Skeletal muscle satellite cell (primary cell): ENCODE measurements around the gene TRIM2. TPM values are rescaled to one million over a fixed set of nuclear protein-coding genes. Genes with fewer than 3 reads are reported as not detected.
"Not testable (repeated sequence)": the region's sequence is repeated elsewhere in the genome, so short reads cannot be mapped to it uniquely, and the experiment has no call there.

Experiments used
- H3K27me3 ChIP-seq: 2 replicates; pipeline ENCODE4 v1.7.0; 2013; ENCODE audit warnings: low read length; ENCODE audit not compliant: control insufficient read depth, insufficient read depth
- H3K36me3 ChIP-seq: 2 replicates; pipeline ENCODE4 v1.7.0; 2013; ENCODE audit warnings: mild to moderate bottlenecking, control low read depth, low read length; ENCODE audit not compliant: insufficient read depth
- H3K4me1 ChIP-seq: 2 replicates; pipeline ENCODE4 v1.7.0; 2013; ENCODE audit warnings: low read length; ENCODE audit not compliant: control insufficient read depth, insufficient read depth
- H3K4me2 ChIP-seq: 2 replicates; pipeline ENCODE4 v1.7.0; 2013; ENCODE audit warnings: mild to moderate bottlenecking, low read length
- H3K4me3 ChIP-seq: 2 replicates; pipeline ENCODE4 v1.7.0; 2013; ENCODE audit warnings: low read length
- H3K9ac ChIP-seq: 2 replicates; pipeline ENCODE4 v1.7.0; 2013; ENCODE audit warnings: mild to moderate bottlenecking, low read depth, low read length, moderate library complexity
- H3K9me3 ChIP-seq: replicated peaks from 2 replicates; pipeline ENCODE4 v1.7.0; 2013; ENCODE audit warnings: mild to moderate bottlenecking, control low read depth, low read length
- total RNA-seq: library from RNA; depleted of rRNA; stranded (reverse); fragments of >200 nt; gene quantifications from 2 replicates; pipeline ENCODE4 v1.2.3, GENCODE V29; 2012; rRNA removed

Gene TRIM2
- 20.1 and 36.8 TPM in 2 replicates for total RNA-seq

DNA sequence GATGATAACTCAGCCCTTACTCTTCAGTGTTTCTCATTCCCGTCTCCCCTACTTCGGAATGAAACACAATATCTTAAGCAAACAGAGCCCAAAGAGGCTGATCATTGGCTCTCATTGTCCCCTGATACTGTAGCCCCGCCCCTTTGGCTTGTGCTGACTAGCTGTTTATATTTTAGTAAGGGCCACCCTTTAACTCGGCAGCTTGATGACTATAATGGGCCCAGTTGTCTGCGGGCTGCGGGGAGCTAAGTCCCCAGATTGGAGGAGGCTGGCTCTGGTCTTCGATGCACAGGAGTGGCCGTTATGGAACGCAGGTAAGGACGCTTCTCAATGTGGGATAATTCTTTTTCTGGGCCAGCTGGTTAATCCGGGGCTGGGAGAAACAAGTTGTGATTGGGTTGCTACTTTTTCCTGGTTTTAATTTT, at the start of gene TRIM2:
Gene TRIM2, plus strand, starts transcription at position 197 of the 425 bp plus-strand sequence. Its CDS starts 88 bp downstream, at position 285.
- no peaks in the 10 kb centered on the region for H3K9me3 ChIP-seq
- peak within 1 kb of the TSS; percentile 28 for H3K4me2 ChIP-seq
- H3K36me3 ChIP-seq = no peaks in the 10 kb centered on the region
- peak within 1 kb of the TSS; percentile 5 for H3K4me3 ChIP-seq
- peaks cover 4% of the 10 kb centered on the region for H3K4me1 ChIP-seq
- peaks cover 16% of the 10 kb centered on the region for H3K27me3 ChIP-seq
- H3K9ac ChIP-seq = no peak within 1 kb of the TSS

DNA sequence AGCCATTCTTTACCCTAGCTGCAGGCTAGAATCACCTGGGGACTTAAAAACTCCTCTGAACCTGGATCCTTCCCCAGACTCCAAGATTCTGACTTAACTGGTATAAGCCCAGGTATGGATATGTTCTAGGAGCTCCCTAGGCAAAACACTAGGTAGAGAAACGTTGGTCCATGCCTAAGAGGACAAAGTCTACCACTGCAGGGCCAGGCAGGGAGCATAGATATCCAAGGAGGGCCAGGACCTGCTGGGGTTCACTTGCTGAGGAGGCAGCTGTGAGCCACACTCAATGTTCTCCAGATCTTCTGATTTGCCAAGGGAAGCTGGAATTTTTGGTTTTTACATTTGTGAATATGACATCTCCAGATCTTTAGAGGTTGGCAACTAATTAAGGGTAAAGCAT, 48.6 kb upstream of the TRIM2 start:
- H3K9ac ChIP-seq = no peak overlapping the region
- no peak overlapping the region for H3K4me3 ChIP-seq
- peaks cover 29% of the 10 kb centered on the region for H3K4me1 ChIP-seq
- no peak overlapping the region for H3K4me2 ChIP-seq
- H3K36me3 ChIP-seq = no peaks in the 10 kb centered on the region
- H3K9me3 ChIP-seq = no peaks in the 10 kb centered on the region
- peaks cover 75% of the 10 kb centered on the region for H3K27me3 ChIP-seq

DNA sequence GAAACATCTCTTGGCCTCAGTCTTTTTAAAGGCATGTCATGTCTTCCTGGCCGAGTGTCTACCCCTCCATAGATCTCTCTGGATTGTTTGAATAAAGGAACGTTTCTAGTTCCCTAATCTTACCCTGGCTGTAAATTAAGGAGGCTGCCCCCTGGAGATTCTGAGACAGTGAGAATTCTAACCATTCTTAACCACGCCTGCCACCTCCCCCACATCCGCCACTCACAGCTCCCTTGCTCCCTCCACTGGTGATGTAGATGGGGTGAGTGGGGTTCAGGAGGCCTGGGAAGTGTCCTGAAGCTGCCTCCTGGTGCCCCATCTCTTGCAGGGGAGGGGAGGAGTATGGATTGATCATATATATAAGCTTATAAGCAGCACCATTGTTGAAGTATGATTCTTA, 48.0 kb upstream of the TRIM2 start:
- Histone ChIP-seq H3K4me3 (no peak overlapping the region), H3K9me3 (no peaks in the 10 kb centered on the region), H3K36me3 (no peaks in the 10 kb centered on the region), H3K9ac (no peak overlapping the region), H3K4me1 (peaks cover 29% of the 10 kb centered on the region), H3K27me3 (peaks cover 76% of the 10 kb centered on the region), H3K4me2 (no peak overlapping the region)

DNA sequence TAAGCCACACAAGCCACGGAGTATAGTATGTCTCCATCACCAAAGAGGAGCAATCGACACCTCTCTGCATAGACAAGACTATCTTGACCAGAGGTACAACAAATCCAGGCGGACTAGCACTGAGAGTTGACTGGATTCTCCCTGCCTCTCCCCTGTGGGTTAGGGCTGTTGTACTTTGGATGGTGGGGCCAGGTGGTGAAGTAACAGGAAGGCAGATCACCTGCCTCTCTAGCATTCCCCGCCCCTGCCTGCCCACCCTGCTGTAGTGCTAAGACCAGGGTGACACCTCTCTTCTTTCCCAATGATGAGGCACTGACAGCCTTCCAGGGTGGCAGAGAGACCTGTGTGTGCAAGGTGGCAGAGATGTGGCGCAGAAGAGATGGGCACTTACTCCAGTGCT, 47.5 kb upstream of the TRIM2 start:
- H3K27me3 ChIP-seq = peaks cover 77% of the 10 kb centered on the region
- H3K9me3 ChIP-seq = no peaks in the 10 kb centered on the region
- H3K4me1 ChIP-seq = peaks cover 29% of the 10 kb centered on the region
- H3K9ac ChIP-seq = no peak overlapping the region
- no peak overlapping the region for H3K4me2 ChIP-seq
- no peak overlapping the region for H3K4me3 ChIP-seq
- no peaks in the 10 kb centered on the region for H3K36me3 ChIP-seq

DNA sequence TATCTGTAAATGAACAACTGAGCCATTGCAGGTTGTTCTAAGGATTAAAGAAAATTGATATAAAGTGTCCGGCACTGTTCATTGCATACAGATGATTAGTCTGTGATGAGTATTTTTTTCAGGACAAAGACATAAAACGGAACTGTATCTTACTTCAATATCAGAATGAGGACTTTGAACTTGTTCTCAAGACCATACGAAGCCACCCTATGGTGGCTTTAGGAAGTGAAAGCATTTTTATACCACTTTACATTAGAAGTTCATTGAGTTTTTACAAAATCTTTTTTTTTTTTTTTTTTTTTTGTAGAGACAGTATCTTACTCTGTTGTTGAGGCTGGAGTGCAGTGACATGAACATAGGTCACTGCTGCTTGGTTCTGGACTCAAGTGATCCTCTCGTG, 45.2 kb upstream of the TRIM2 start:
- no peak overlapping the region for H3K4me2 ChIP-seq
- H3K36me3 ChIP-seq = no peaks in the 10 kb centered on the region
- H3K9ac ChIP-seq = no peak overlapping the region
- H3K27me3 ChIP-seq = peaks cover 68% of the 10 kb centered on the region
- H3K4me3 ChIP-seq = no peak overlapping the region
- no peaks in the 10 kb centered on the region for H3K9me3 ChIP-seq
- peaks cover 12% of the 10 kb centered on the region for H3K4me1 ChIP-seq

DNA sequence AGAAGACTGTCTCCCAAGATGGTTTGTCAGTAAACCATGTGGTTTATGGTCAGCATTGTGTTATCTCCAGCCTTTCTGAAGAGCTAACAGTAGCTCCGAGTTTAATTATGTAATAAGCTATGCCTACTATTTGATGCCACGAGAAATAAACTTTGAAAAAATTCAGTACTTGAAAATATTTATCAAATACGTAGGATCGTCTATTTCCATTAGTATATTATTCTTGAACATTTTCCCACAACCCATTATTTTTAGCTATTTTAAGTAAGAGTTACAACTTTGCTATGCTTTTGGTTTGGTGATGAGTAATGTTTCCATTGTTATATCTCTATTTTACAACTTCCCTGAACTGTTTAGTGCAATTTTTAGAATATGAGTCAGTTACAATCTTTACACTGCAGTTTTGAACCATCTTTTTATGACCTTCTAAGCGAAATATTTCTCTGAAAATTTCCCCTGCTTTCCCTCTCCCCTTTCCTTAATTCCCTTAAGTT, 44.5 kb upstream of the TRIM2 start:
- peaks cover 61% of the 10 kb centered on the region for H3K27me3 ChIP-seq
- H3K36me3 ChIP-seq = no peaks in the 10 kb centered on the region
- H3K9me3 ChIP-seq = no peaks in the 10 kb centered on the region
- H3K4me2 ChIP-seq = peak overlapping the region; percentile 24
- peaks cover 9% of the 10 kb centered on the region for H3K4me1 ChIP-seq
- H3K9ac ChIP-seq = no peak overlapping the region
- no peak overlapping the region for H3K4me3 ChIP-seq

DNA sequence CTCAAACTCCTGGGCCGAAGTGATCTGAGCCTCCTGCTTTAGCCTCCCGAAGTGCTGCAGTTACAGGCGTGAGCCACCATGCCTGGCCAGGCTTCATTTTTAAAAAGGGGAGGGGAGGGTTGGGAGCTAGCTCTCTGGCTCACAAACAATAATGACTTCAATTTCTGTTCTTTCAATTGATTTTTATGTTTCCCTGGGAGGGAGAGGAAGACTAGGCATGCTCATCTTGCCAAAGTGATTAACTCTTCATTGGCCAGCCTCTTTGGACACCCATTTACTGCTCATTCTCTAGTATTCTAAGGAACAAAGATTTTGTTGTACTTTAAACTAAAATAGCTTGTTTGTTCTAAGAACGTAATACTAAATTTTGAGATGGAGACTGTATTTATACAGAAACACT, 43.4 kb upstream of the TRIM2 start:
- peaks cover 9% of the 10 kb centered on the region for H3K4me1 ChIP-seq
- no peaks in the 10 kb centered on the region for H3K9me3 ChIP-seq
- H3K27me3 ChIP-seq = peaks cover 58% of the 10 kb centered on the region
- H3K4me2 ChIP-seq = no peak overlapping the region
- H3K9ac ChIP-seq = no peak overlapping the region
- H3K4me3 ChIP-seq = no peak overlapping the region
- H3K36me3 ChIP-seq = no peaks in the 10 kb centered on the region

DNA sequence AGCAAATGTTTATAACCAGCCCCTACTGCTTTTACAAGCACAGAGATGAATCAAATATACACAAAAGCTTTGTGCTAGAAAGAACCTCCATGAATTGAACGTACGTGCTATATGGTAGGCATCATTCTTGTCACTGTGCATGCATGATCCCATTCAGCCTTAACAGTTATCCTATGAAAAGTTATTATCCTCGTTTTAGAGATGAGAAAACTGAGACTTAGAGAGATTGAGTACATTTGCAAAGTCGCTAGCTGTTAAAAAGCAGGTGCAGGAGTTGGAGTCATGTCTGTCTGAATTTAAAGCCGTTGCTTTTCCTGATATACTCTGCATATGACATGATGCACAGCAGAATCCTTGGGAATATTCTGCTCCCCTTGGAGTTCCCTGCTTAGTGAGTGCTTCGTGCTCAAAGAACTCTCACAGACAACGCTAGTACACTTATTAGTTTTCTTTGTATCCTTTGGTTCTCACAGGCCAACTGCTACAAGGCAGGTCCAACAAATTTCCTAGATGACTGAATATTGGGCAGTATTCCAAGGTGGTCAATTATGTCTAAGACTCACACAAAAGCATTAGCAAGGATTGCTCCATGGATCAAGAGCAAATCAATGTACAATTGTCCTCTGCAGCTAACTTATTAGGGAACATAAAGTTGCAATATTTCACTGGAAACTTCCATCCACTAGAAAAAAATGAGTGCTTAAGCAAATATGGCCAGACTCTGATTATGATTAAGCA, 42.8 kb upstream of the TRIM2 start:
- no peak overlapping the region for H3K4me2 ChIP-seq
- H3K27me3 ChIP-seq = peaks cover 52% of the 10 kb centered on the region
- no peaks in the 10 kb centered on the region for H3K36me3 ChIP-seq
- H3K4me1 ChIP-seq = peaks cover 9% of the 10 kb centered on the region
- H3K9ac ChIP-seq = no peak overlapping the region
- no peak overlapping the region for H3K4me3 ChIP-seq
- no peaks in the 10 kb centered on the region for H3K9me3 ChIP-seq

DNA sequence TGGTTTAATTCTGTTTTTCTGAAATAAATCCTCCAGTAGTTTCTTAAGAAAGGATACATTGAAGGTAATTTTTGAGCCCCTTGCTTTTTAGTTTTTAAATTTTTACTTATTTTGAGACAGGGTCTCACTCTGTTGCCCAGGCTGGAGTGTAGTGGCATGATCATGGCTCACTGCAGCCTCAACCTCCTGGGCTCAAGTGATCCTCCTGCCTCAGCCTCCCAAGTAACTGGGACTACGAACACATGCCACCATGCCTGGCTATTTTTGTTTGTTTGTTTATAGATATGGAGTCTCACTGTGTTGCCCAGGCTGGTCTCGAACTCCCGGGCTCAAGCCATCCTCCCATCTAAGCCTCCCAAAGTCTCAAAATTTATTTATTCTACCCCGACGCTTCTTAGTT, 39.0 kb upstream of the TRIM2 start:
- not testable (repeated sequence) for H3K4me2 ChIP-seq, H3K36me3 ChIP-seq, H3K9ac ChIP-seq, H3K4me3 ChIP-seq, H3K4me1 ChIP-seq, H3K9me3 ChIP-seq
- H3K27me3 ChIP-seq = peaks cover 59% of the 10 kb centered on the region

DNA sequence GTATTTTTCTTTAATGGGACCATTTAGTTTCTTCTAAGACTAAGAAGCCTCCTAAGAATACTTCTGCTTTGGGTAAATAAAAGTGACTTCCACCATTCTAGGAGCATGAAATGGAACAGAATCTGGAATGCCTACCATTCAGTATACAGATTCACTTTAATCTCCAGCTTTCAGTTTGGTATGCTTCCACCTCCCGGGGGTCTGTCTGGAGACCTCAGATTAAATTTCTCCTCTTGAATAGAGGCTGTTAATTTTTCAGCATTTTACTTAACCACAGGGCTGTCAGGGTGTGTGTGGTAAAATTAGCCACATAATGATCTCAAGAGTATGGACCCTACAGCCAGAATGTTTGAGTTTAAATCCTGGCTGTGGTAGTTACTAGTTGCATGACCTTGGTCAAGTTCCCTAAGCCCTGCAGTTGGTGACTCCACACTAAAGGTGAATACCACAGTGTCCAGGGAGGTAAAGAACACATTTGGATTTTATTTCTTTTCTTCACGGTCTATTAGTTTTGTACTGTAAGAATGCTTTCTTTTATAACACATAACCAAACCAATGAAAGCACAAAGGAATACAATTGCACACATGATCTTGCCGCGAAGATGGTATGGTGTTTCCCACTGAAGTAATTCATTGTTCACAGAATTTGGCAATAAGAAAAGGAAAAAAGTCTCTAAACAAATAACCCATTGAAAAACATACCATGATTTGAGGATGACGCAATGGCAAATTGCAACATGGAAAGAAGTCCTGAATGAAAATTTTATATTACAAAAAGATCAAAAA, 37.3 kb upstream of the TRIM2 start:
- no peak overlapping the region for H3K9ac ChIP-seq
- no peaks in the 10 kb centered on the region for H3K9me3 ChIP-seq
- no peaks in the 10 kb centered on the region for H3K4me1 ChIP-seq
- H3K27me3 ChIP-seq = peaks cover 53% of the 10 kb centered on the region
- no peaks in the 10 kb centered on the region for H3K36me3 ChIP-seq
- H3K4me2 ChIP-seq = no peak overlapping the region
- no peak overlapping the region for H3K4me3 ChIP-seq

DNA sequence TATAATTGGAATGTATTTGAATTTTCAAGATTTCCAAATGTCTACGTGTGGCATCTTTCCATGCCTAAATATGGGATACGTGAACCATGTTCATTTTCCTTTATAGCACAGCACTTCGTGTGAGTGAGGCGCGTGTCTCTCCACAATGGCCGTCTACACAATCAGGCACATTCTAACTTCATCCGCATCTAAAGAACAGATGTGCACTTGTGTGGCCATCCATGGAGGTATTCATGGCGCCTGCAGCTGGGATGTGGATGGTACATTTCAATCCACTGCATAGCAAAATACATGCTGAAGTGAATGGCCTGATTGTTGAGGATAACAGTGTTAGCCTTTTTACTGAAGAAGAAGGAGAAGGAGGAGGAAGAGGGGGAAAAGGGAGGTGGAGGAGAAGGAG, 34.5 kb upstream of the TRIM2 start:
- Histone ChIP-seq H3K36me3 (no peaks in the 10 kb centered on the region), H3K9ac (no peak overlapping the region), H3K4me2 (no peak overlapping the region), H3K9me3 (no peaks in the 10 kb centered on the region), H3K4me3 (no peak overlapping the region), H3K4me1 (no peaks in the 10 kb centered on the region), H3K27me3 (peaks cover 47% of the 10 kb centered on the region)
